ENCODE data around the gene VSIG10. TPM values are rescaled to one million over a fixed set of nuclear protein-coding genes. Genes with fewer than 3 reads are reported as not detected.

The VSIG10 gene
- total and polyA plus RNA-seq, 2 of the 13 experiments (the other 11 are each of a cell fraction or from before 2014, with no cell fraction given) = 25.6 to 42.5 TPM

DNA sequence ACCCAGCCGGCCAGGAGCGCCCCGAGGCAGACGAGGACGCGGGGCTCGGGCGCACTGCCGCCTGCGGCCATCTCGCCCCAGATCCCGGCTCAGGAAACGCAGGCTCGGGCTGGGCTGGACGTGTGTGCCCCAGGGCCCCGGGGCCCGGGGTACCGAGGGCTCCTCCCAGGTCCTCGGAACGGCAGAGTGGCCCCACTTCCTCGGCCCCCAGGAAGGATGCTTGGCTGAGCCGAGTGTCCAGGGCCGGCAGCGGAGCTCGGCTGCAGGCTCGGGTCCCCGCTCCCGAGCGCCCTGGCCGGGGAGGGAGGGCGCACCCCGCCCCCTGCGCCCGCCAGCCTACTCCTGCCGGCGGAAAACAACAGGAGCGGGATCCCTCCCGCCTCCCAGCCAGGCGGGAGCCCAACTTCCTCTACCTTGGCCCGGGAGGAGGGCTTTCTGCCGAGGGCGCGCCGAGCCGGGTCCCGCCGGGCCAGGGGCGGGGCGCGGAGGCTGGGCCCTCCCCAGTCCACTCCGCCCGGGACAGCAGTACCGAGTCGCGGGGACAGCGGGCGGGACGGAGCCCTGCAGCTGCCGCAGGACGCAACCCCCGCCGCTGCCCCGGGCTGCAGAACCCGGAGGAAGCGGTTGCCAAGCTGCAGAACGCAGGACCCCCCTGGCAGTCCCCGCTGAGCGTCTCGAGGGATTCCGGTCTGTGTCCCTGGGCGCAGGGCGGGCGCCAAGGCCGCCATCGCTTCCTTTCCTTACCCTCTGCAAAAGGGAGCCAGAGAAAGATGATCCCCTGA is at the start of gene VSIG10 (continued):
- TF ChIP-seq, protein P1, sequence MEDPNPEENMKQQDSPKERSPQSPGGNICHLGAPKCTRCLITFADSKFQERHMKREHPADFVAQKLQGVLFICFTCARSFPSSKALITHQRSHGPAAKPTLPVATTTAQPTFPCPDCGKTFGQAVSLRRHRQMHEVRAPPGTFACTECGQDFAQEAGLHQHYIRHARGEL (CRISPR knock-in tag; IDR thresholded peaks at IDR 0.05) = no peak
- TF ChIP-seq ATAD3A (CRISPR knock-in tag; IDR thresholded peaks at IDR 0.05) (no peak), TCF7 (IDR thresholded peaks at IDR 0.05; ENCODE audit: low read depth) (no peak), POLR2A (IDR thresholded peaks at IDR 0.05; ENCODE audit: insufficient read depth in 1 of 2, low read depth in 2 of 2, low read length in 2 of 2) (peak; percentile 46 to 73), SETDB1 (CRISPR knock-in tag; IDR thresholded peaks at IDR 0.05; ENCODE audit: borderline replicate concordance) (no peak), SCMH1 (CRISPR knock-in tag; IDR thresholded peaks at IDR 0.05; ENCODE audit: borderline replicate concordance) (no peak), ZNF572 (CRISPR knock-in tag; IDR thresholded peaks at IDR 0.05) (no peak), HMGA1 (CRISPR knock-in tag; conservative IDR thresholded peaks at IDR 0.05) (no peak), ZNF841 (CRISPR knock-in tag; IDR thresholded peaks at IDR 0.05; ENCODE audit: borderline replicate concordance) (no peak), EEA1 (CRISPR knock-in tag; IDR thresholded peaks at IDR 0.05; ENCODE audit: borderline replicate concordance) (0 out of 2 replicates have a peak, but pooled peaks have one; percentile 24), HOXA3 (CRISPR knock-in tag; IDR thresholded peaks at IDR 0.05) (peak; percentile 46; the same call in 1 of the 2 replicates), CREB1 (IDR thresholded peaks at IDR 0.05) (no peak), CREB1 (CRISPR knock-in tag; IDR thresholded peaks at IDR 0.05) (no peak), ZNF850 (CRISPR knock-in tag; conservative IDR thresholded peaks at IDR 0.05) (0 out of 2 replicates have a peak, but pooled peaks have one; percentile 6), MED1 (CRISPR knock-in tag; IDR thresholded peaks at IDR 0.05) (peak; percentile 79), AGO1 (IDR thresholded peaks at IDR 0.05; ENCODE audit: low read depth, low read length, poor library complexity, severe bottlenecking) (peak; percentile 74), IRF2 (CRISPR knock-in tag; IDR thresholded peaks at IDR 0.05) (peak; percentile 20; the same call in 1 of the 2 replicates), ZNF709 (CRISPR knock-in tag; IDR thresholded peaks at IDR 0.05) (peak; percentile 75; the same call in 1 of the 2 replicates), RAD51 (IDR thresholded peaks at IDR 0.05; ENCODE audit: borderline replicate concordance) (no peak), ZNF781 (CRISPR knock-in tag; IDR thresholded peaks at IDR 0.05; ENCODE audit: borderline replicate concordance, not compliant biosample characterization) (no peak), SP5 (CRISPR knock-in tag; IDR thresholded peaks at IDR 0.05; ENCODE audit: borderline replicate concordance, low read depth) (peak; percentile 77), SNAPC2 (CRISPR knock-in tag; IDR thresholded peaks at IDR 0.05) (no peak), SP2 (CRISPR knock-in tag; IDR thresholded peaks at IDR 0.05) (0 out of 2 replicates have a peak, but pooled peaks have one; percentile 24), ZSCAN25 (CRISPR knock-in tag; IDR thresholded peaks at IDR 0.05) (no peak)
- TF ChIP-seq, protein P2, sequence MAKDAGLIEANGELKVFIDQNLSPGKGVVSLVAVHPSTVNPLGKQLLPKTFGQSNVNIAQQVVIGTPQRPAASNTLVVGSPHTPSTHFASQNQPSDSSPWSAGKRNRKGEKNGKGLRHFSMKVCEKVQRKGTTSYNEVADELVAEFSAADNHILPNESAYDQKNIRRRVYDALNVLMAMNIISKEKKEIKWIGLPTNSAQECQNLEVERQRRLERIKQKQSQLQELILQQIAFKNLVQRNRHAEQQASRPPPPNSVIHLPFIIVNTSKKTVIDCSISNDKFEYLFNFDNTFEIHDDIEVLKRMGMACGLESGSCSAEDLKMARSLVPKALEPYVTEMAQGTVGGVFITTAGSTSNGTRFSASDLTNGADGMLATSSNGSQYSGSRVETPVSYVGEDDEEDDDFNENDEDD (CRISPR knock-in tag; IDR thresholded peaks at IDR 0.05; ENCODE audit: borderline replicate concordance) = peak; percentile 70; the same call in 1 of the 2 replicates
- TF ChIP-seq, protein P3, sequence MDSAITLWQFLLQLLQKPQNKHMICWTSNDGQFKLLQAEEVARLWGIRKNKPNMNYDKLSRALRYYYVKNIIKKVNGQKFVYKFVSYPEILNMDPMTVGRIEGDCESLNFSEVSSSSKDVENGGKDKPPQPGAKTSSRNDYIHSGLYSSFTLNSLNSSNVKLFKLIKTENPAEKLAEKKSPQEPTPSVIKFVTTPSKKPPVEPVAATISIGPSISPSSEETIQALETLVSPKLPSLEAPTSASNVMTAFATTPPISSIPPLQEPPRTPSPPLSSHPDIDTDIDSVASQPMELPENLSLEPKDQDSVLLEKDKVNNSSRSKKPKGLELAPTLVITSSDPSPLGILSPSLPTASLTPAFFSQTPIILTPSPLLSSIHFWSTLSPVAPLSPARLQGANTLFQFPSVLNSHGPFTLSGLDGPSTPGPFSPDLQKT (CRISPR knock-in tag; IDR thresholded peaks at IDR 0.05; ENCODE audit: borderline replicate concordance) = no peak
- TF ChIP-seq, protein P4, sequence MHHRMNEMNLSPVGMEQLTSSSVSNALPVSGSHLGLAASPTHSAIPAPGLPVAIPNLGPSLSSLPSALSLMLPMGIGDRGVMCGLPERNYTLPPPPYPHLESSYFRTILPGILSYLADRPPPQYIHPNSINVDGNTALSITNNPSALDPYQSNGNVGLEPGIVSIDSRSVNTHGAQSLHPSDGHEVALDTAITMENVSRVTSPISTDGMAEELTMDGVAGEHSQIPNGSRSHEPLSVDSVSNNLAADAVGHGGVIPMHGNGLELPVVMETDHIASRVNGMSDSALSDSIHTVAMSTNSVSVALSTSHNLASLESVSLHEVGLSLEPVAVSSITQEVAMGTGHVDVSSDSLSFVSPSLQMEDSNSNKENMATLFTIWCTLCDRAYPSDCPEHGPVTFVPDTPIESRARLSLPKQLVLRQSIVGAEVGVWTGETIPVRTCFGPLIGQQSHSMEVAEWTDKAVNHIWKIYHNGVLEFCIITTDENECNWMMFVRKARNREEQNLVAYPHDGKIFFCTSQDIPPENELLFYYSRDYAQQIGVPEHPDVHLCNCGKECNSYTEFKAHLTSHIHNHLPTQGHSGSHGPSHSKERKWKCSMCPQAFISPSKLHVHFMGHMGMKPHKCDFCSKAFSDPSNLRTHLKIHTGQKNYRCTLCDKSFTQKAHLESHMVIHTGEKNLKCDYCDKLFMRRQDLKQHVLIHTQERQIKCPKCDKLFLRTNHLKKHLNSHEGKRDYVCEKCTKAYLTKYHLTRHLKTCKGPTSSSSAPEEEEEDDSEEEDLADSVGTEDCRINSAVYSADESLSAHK (CRISPR knock-in tag; IDR thresholded peaks at IDR 0.05; ENCODE audit: borderline replicate concordance) = no peak
